Keratinocyte (primary cell): Measurements from ENCODE around the gene LRRC27. TPM values are rescaled to one million over a fixed set of nuclear protein-coding genes. Genes with fewer than 3 reads are reported as not detected.
A peak's percentile ranks its signal among the peaks of the same experiment; 100 is the strongest.

Experiments used
- DNase-seq: peaks from one replicate; pipeline ENCODE4 v3.0.0-alpha.2; 2011; ENCODE audit warnings: low read depth, missing footprints, low spot score
- FAIRE-seq: peaks from 2 replicates; lab custom pipeline; 2011; peaks lifted over from hg19 to GRCh38; lab: Jason Lieb, UNC
- H2AFZ ChIP-seq: 2 replicates; pipeline ENCODE4 v1.6.0; 2012; ENCODE audit warnings: low read length, control low read depth, inconsistent platforms; ENCODE audit not compliant: control insufficient read depth
- H3K27ac ChIP-seq: 2 replicates; pipeline ENCODE4 v1.5.1; 2011; ENCODE audit warnings: low read length; ENCODE audit not compliant: control insufficient read depth, insufficient read depth
- H3K27me3 ChIP-seq: 3 replicates; pipeline ENCODE4 v1.6.0; 2011; ENCODE audit warnings: low read length; ENCODE audit not compliant: control insufficient read depth, insufficient read depth; ENCODE audit errors: extremely low read depth
- H3K36me3 ChIP-seq, 2 experiments: 2 replicates in 1 of 2; 3 replicates in 1 of 2; pipeline ENCODE4 v1.5.1; 2011; ENCODE audit warnings: low read length in 2 of 2, mild to moderate bottlenecking in 1 of 2; ENCODE audit not compliant: control insufficient read depth in 2 of 2, insufficient read depth in 2 of 2; ENCODE audit errors: extremely low read depth in 1 of 2
- H3K4me1 ChIP-seq: 3 replicates; pipeline ENCODE4 v1.5.1; 2011; ENCODE audit warnings: low read length; ENCODE audit not compliant: control insufficient read depth, insufficient read depth; ENCODE audit errors: extremely low read depth
- H3K4me2 ChIP-seq: 3 replicates; pipeline ENCODE4 v1.6.0; 2011; ENCODE audit warnings: low read depth, low read length; ENCODE audit not compliant: control insufficient read depth, insufficient read depth; ENCODE audit errors: extremely low read depth
- H3K4me3 ChIP-seq, 3 experiments: fragments of 200-600 bp in 1 of 3; sonication (generic) in 1 of 3; 2 replicates in 2 of 3; 3 replicates in 1 of 3; pipeline ENCODE4 v1.5.1; 2011 to 2016; ENCODE audit warnings: low read length in 3 of 3, mild to moderate bottlenecking in 3 of 3, control low read depth in 2 of 3, inconsistent platforms in 1 of 3, low read depth in 1 of 3, mixed read lengths in 1 of 3, mixed run types in 1 of 3, moderate library complexity in 1 of 3; ENCODE audit not compliant: control insufficient read depth in 2 of 3, insufficient read depth in 2 of 3; ENCODE audit errors: extremely low read depth in 1 of 3
- H3K79me2 ChIP-seq: 2 replicates; pipeline ENCODE4 v1.6.0; 2012; ENCODE audit warnings: low read length; ENCODE audit not compliant: control insufficient read depth, insufficient read depth
- H3K9ac ChIP-seq: 3 replicates; pipeline ENCODE4 v1.6.0; 2011; ENCODE audit warnings: low read length; ENCODE audit not compliant: control insufficient read depth, insufficient read depth; ENCODE audit errors: extremely low read depth
- H3K9me1 ChIP-seq: 3 replicates; pipeline ENCODE4 v1.6.0; 2011; ENCODE audit warnings: low read length; ENCODE audit not compliant: control insufficient read depth, insufficient read depth; ENCODE audit errors: extremely low read depth
- H3K9me3 ChIP-seq: 2 replicates; pipeline ENCODE4 v1.5.1; 2012; ENCODE audit warnings: low read depth, low read length; ENCODE audit not compliant: control insufficient read depth
- H4K20me1 ChIP-seq: 3 replicates; pipeline ENCODE4 v1.6.0; 2011; ENCODE audit warnings: low read length; ENCODE audit not compliant: control insufficient read depth, insufficient read depth; ENCODE audit errors: extremely low read depth
- EZH2 ChIP-seq: IDR thresholded peaks from one replicate; pipeline ENCODE4 v1.6.1; 2012; ENCODE audit warnings: inconsistent platforms, mild to moderate bottlenecking, low read length, moderate library complexity
- dilution Hi-C: fragments of 300-500 bp; cut with MboI; formaldehyde crosslinking; loops from one replicate; pipeline ENCODE4 v1.7.0; 2020; ENCODE audit warnings: low sequenced_read_pairs; ENCODE audit not compliant: extremely low pct_ligation_motif_present
- polyA plus RNA-seq, 5 experiments: library from polyadenylated mRNA; depleted of rRNA in 3 of 5; stranded (reverse) in 3 of 5; stranded (forward) in 1 of 5; unstranded in 1 of 5; fragments of >200 nt; gene quantifications; 1 replicate in 1 of 5; 2 replicates in 3 of 5; 3 replicates in 1 of 5; pipeline versions ENCODE4 v1.2.1 to v1.2.3, GENCODE V29; 2011 to 2012; ENCODE audit warnings: missing spikeins in 2 of 5, low read depth in 1 of 5, low replicate concordance in 1 of 5
- TF ChIP-seq, protein P1 (sequence below), 3 experiments: IDR thresholded peaks in 1 of 3; conservative IDR thresholded peaks in 1 of 3; optimal IDR thresholded peaks in 1 of 3; 2 replicates in 2 of 3; 3 replicates in 1 of 3; pipeline versions ENCODE3 to v1.5.1; 2011; ENCODE audit warnings: low read length in 3 of 3, mild to moderate bottlenecking in 3 of 3, moderate library complexity in 2 of 3, control low read depth in 1 of 3, inconsistent platforms in 1 of 3; ENCODE audit not compliant: insufficient read depth in 2 of 3; ENCODE audit errors: extremely low read depth in 1 of 3

The LRRC27 gene
- polyA plus RNA-seq, 1 donor (not counting 4 experiments of a cell fraction or from before 2014, with no cell fraction given): 3.0 TPM

DNA sequence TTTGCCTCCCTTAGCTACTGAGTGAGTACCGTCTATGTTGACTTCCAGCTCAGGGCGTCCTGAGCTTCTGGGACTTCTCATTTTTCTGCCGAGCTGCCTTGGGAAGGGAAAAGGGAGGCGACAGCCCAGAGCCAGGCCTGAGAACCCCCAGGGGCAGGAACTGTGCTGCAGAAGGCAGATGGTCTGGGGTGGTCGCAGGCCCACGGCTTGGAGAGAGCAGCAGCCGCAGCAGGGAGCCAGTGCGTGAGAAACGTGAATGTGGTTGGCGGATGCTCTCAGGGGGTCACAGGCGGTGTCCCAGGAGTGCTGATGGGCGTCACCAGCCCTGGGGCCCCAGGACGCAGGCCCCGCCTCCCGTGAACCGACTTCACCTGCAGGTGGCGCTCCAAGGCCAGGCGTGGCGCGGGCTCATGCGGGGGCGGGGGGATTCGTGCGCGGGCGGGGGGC is 55.8 kb downstream of the LRRC27 start:
- Histone ChIP-seq H3K9ac (no peak overlapping the region), H3K9me1 (no peaks in the 10 kb centered on the region), H2AFZ (peak overlapping the region; percentile 36), H3K36me3 (no peaks in the 10 kb centered on the region), H3K27me3 (no peaks in the 10 kb centered on the region), H3K4me1 (no peaks in the 10 kb centered on the region), H3K4me3 (no peak overlapping the region), H3K4me2 (peak overlapping the region; percentile 16), H3K27ac (no peak overlapping the region), H3K79me2 (no peaks in the 10 kb centered on the region), H4K20me1 (no peaks in the 10 kb centered on the region), H3K9me3 (no peaks in the 10 kb centered on the region)
- no peak for FAIRE-seq
- TF ChIP-seq, protein P1, sequence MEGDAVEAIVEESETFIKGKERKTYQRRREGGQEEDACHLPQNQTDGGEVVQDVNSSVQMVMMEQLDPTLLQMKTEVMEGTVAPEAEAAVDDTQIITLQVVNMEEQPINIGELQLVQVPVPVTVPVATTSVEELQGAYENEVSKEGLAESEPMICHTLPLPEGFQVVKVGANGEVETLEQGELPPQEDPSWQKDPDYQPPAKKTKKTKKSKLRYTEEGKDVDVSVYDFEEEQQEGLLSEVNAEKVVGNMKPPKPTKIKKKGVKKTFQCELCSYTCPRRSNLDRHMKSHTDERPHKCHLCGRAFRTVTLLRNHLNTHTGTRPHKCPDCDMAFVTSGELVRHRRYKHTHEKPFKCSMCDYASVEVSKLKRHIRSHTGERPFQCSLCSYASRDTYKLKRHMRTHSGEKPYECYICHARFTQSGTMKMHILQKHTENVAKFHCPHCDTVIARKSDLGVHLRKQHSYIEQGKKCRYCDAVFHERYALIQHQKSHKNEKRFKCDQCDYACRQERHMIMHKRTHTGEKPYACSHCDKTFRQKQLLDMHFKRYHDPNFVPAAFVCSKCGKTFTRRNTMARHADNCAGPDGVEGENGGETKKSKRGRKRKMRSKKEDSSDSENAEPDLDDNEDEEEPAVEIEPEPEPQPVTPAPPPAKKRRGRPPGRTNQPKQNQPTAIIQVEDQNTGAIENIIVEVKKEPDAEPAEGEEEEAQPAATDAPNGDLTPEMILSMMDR (optimal IDR thresholded peaks at IDR 0.05 in 1 of 3, IDR thresholded peaks at IDR 0.05 in 1 of 3, conservative IDR thresholded peaks at IDR 0.05 in 1 of 3; ENCODE audit: extremely low read depth in 1 of 3, insufficient read depth in 2 of 3, low read length in 3 of 3): peak; percentile 32 to 83 (median 78)
- TF ChIP-seq EZH2: no peak
- dilution Hi-C loops: no loop called here
- DNase-seq: no peak

DNA sequence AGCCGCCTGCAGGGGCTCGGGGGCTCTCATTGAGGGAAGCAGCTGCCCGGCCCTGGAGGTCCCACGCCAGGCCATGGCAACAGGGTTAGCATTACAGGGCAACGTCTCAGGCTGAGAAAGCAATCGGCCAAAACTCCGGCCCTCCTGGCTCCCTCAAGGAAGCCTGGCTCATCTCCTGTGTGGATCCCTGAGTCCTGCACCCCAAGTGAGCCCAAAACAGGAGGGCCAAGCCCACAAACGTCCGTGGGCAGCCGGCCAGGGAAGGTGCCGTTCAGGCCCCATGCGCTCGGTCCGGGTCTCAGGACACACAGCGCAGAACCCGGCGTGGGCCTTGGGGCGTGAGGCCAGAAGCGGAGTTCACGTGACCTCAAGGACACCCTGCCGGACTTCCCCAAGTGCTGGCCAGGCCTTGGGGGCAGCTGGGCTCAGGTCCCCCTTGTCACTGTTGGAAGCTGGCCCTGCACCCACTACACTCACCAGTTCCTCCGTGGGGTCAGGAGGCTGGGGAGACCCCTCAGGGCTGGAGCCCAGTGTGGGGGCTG is 57.0 kb downstream of the LRRC27 start:
- Histone ChIP-seq H3K4me2 (no peak overlapping the region), H3K79me2 (no peaks in the 10 kb centered on the region), H3K27ac (no peak overlapping the region), H3K4me1 (no peaks in the 10 kb centered on the region), H4K20me1 (no peaks in the 10 kb centered on the region), H3K4me3 (no peak overlapping the region), H3K9me3 (no peaks in the 10 kb centered on the region), H3K9ac (no peak overlapping the region), H2AFZ (no peak overlapping the region), H3K27me3 (no peaks in the 10 kb centered on the region), H3K36me3 (no peaks in the 10 kb centered on the region), H3K9me1 (no peaks in the 10 kb centered on the region)
- no peak for FAIRE-seq
- dilution Hi-C loops: no loop called here
- DNase-seq: no peak
- TF ChIP-seq, protein P1 (optimal IDR thresholded peaks at IDR 0.05 in 1 of 3, IDR thresholded peaks at IDR 0.05 in 1 of 3, conservative IDR thresholded peaks at IDR 0.05 in 1 of 3; ENCODE audit: extremely low read depth in 1 of 3, insufficient read depth in 2 of 3, low read length in 3 of 3): no peak
